ENCODE results near the gene WFDC11. TPM values are rescaled to one million over a fixed set of nuclear protein-coding genes. Genes with fewer than 3 reads are reported as not detected.
A peak's percentile ranks its signal among the peaks of the same experiment; 100 is the strongest.

The WFDC11 gene
- total RNA-seq, 1 experiment from 2014 or later = not detected

- H3K27ac ChIP-seq (ENCODE audit: insufficient read length, low read depth, low read length) = no peak overlapping the region
- H3K79me2 ChIP-seq (ENCODE audit: insufficient read depth, low read length) = no peaks in the 10 kb centered on the region
- peak; percentile 53 for DNase-seq
- no peak overlapping the region for H2BK20ac ChIP-seq (ENCODE audit: low read depth, low read length, poor library complexity, severe bottlenecking)
- H4K8ac ChIP-seq (replicated peaks; ENCODE audit: insufficient read length, low read depth, low read length) = no peak overlapping the region
- H3K56ac ChIP-seq (ENCODE audit: insufficient read length, low read depth, low read length) = no peak overlapping the region
- Mint-ChIP-seq H3K36me3 (ENCODE audit: insufficient read depth in 1 of 3, low read depth in 3 of 3) (peaks cover 0 to 3% (median 0%) of the 10 kb centered on the region in 3 experiments; a peak in 2 of 7 replicates), H3K27ac (no peak overlapping the region; a peak in 2 of 7 replicates), H3K4me3 (no peak overlapping the region; a peak in 1 of 5 replicates), H3K9me3 (peaks cover 6 to 12% of the 10 kb centered on the region in 2 experiments; a peak in 4 of 5 replicates), H3K4me1 (peaks cover 4% of the 10 kb centered on the region in 2 experiments; a peak in 3 of 4 replicates), H3K27me3 (ENCODE audit: low read depth) (peaks cover 5% of the 10 kb centered on the region; the same call in 1 of the 2 replicates)
- H3K23me2 ChIP-seq (ENCODE audit: insufficient read length, low read depth, low read length, poor library complexity, severe bottlenecking) = no peaks in the 10 kb centered on the region
- H2BK12ac ChIP-seq (ENCODE audit: insufficient read length, low read depth, low read length) = no peak overlapping the region
- H3K4me1 ChIP-seq (ENCODE audit: insufficient read depth, low read length) = no peaks in the 10 kb centered on the region
- H3K14ac ChIP-seq (ENCODE audit: insufficient read depth, low read length) = no peak overlapping the region
- no peak overlapping the region for H2BK15ac ChIP-seq (ENCODE audit: low read depth, low read length)
- H2AK5ac ChIP-seq (ENCODE audit: insufficient read length, low read length) = no peak overlapping the region
- no peak overlapping the region for H4K5ac ChIP-seq (ENCODE audit: insufficient read length, low read depth, low read length)
- no peak overlapping the region for H2AFZ ChIP-seq (ENCODE audit: low read length)
- no peak overlapping the region for H3T11ph ChIP-seq (ENCODE audit: low read length)
- no CpG with 5 or more reads among the region's 3 CpGs for WGBS (ENCODE audit: extremely low coverage, insufficient read length, low lambda C conversion rate)
- H3K79me1 ChIP-seq (ENCODE audit: insufficient read depth, low read depth, low read length, poor library complexity, severe bottlenecking) = no peaks in the 10 kb centered on the region
- no peak overlapping the region for H3K9ac ChIP-seq (ENCODE audit: extremely low read depth, insufficient read length, low read length)
- H3K23ac ChIP-seq (ENCODE audit: insufficient read length, low read depth, low read length) = no peak overlapping the region
- H3K9me3 ChIP-seq (ENCODE audit: control insufficient read depth, low read depth, low read length) = no peaks in the 10 kb centered on the region
- H3K18ac ChIP-seq (ENCODE audit: insufficient read length, low read depth, low read length) = no peak overlapping the region
- no peak overlapping the region for H2BK5ac ChIP-seq (ENCODE audit: insufficient read length, low read length)
- no peaks in the 10 kb centered on the region for H3K27me3 ChIP-seq (ENCODE audit: insufficient read depth, low read length)
- no peaks in the 10 kb centered on the region for H4K20me1 ChIP-seq (ENCODE audit: control insufficient read depth, insufficient read depth, insufficient read length)
- no peak overlapping the region for H4K91ac ChIP-seq (ENCODE audit: insufficient read length, low read depth, low read length)
- H3K4me2 ChIP-seq (ENCODE audit: insufficient read depth, insufficient read length, low read length) = no peak overlapping the region
- no peak overlapping the region for H2BK120ac ChIP-seq (ENCODE audit: low read depth, low read length, poor library complexity, severe bottlenecking)
- peak; percentile 59 for TF ChIP-seq CTCF (conservative IDR thresholded peaks at IDR 0.05)
- H3K4ac ChIP-seq (ENCODE audit: low read depth, low read length) = no peak overlapping the region
These were observed 15.9 kb upstream of the WFDC11 start for GRCh38 chr20:45685896-45686295.

Measured in H9 (cell line).